Activated T-helper 1 cell treated with anti-CD3 and anti-CD28 coated beads, Interleukin-2, amount 50 U/mL, for 16 hours (primary cell): Measurements from ENCODE around the gene KIF7.
"Not testable (repeated sequence)": the region's sequence is repeated elsewhere in the genome, so short reads cannot be mapped to it uniquely, and the experiment has no call there.

Experiments used
- DNase-seq, 2 donors: peaks; one replicate each; pipeline ENCODE4 v3.0.0-alpha.2; 2020; ENCODE audit warnings: low read depth in 1 of 2, low spot score in 1 of 2

Gene KIF7

GRCh38 chr15:89621547-89621946, 33.7 kb downstream of the KIF7 start:
- DNase-seq: no peak

GRCh38 chr15:89616228-89616627, 39.0 kb downstream of the KIF7 start:
- no peak for DNase-seq

- no peak for DNase-seq
These were observed 40.1 kb downstream of the KIF7 start for GRCh38 chr15:89615135-89615534.

- DNase-seq: no peak
These were observed 41.1 kb downstream of the KIF7 start for GRCh38 chr15:89614164-89614563.

GRCh38 chr15:89613031-89613430, 42.2 kb downstream of the KIF7 start:
- DNase-seq: no peak

- DNase-seq: no peak
These were observed 44.0 kb downstream of the KIF7 start for GRCh38 chr15:89611317-89611716.

GRCh38 chr15:89599021-89599420, 56.2 kb downstream of the KIF7 start:
- no peak for DNase-seq

- DNase-seq: no peak
These were observed 62.2 kb downstream of the KIF7 start for GRCh38 chr15:89593018-89593417.

GRCh38 chr15:89591834-89592233, 63.4 kb downstream of the KIF7 start:
- no peak for DNase-seq

GRCh38 chr15:89587955-89588354, 67.3 kb downstream of the KIF7 start:
- no peak for DNase-seq

- DNase-seq: no peak
These were observed 68.6 kb downstream of the KIF7 start for GRCh38 chr15:89586651-89587050.

GRCh38 chr15:89580747-89581146, 74.5 kb downstream of the KIF7 start:
- DNase-seq: not testable (repeated sequence)

GRCh38 chr15:89578146-89578545, 77.1 kb downstream of the KIF7 start:
- no peak for DNase-seq
